Adrenal gland (tissue), 5 donors: ENCODE results near the gene BRK1.

ENCODE experiments used
- POLR2A ChIP-seq, 2 donors: fragments of 450-650 bp; IDR thresholded peaks; one replicate each; pipeline ENCODE4 v1.6.1; 2017; ENCODE audit warnings: antibody characterized with exemption in 2 of 2, mild to moderate bottlenecking in 2 of 2, moderate library complexity in 1 of 2
- TF ChIP-seq, protein P1 (sequence below), 6 experiments: fragments of 450-650 bp in 4 of 6; fragments of 200-600 bp in 2 of 6; sonication (generic) in 1 of 6; IDR thresholded peaks; 1 replicate in 5 of 6; 2 replicates in 1 of 6; pipeline versions ENCODE4 v1.5.1 to v1.8.0; 2016 to 2021; ENCODE audit warnings: antibody characterized with exemption in 6 of 6, mild to moderate bottlenecking in 2 of 6, moderate library complexity in 1 of 6
- donor health status: DM: no; HTN: no; CAD: no.

DNA sequence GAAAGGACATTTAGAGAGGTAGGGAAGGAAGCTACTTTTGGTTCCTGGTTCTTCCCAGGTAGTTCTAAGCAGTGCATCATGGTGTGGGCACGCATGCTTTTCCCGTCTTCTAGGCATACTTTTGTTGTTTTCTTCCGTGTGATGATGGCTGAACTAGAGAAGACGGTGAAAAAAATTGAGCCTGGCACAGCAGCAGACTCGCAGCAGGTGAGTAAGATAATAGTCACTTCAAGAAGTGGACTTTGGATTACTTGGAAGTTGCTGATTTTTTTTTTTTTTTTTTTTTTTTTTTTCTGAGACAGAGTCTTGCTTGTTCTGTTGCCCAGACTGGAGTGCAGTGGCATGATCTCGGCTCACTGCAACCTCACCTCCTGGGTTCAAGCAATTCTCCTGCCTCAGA is 25.3 kb upstream of the BRK1 start:
- TF ChIP-seq, protein P1, sequence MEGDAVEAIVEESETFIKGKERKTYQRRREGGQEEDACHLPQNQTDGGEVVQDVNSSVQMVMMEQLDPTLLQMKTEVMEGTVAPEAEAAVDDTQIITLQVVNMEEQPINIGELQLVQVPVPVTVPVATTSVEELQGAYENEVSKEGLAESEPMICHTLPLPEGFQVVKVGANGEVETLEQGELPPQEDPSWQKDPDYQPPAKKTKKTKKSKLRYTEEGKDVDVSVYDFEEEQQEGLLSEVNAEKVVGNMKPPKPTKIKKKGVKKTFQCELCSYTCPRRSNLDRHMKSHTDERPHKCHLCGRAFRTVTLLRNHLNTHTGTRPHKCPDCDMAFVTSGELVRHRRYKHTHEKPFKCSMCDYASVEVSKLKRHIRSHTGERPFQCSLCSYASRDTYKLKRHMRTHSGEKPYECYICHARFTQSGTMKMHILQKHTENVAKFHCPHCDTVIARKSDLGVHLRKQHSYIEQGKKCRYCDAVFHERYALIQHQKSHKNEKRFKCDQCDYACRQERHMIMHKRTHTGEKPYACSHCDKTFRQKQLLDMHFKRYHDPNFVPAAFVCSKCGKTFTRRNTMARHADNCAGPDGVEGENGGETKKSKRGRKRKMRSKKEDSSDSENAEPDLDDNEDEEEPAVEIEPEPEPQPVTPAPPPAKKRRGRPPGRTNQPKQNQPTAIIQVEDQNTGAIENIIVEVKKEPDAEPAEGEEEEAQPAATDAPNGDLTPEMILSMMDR (IDR thresholded peaks at IDR 0.05), result no peak
- no peak for TF ChIP-seq POLR2A (IDR thresholded peaks at IDR 0.05)
